HepG2 (cell line): ENCODE data around the gene ZNF318. TPM values are rescaled to one million over a fixed set of nuclear protein-coding genes. Genes with fewer than 3 reads are reported as not detected.

Experiments used
- ARNT ChIP-seq: fragments of 450-650 bp; IDR thresholded peaks from 2 replicates; pipeline ENCODE4 v1.6.1; 2017
- CC2D1A ChIP-seq: sonication (generic); formaldehyde crosslinking; IDR thresholded peaks from 2 replicates; pipeline ENCODE4 v1.8.1; 2023; ENCODE audit warnings: mild to moderate bottlenecking, missing genetic modification reagents
- CREB1 ChIP-seq, 2 experiments: fragments of 450-650 bp in 1 of 2; IDR thresholded peaks; 2 replicates each; pipeline ENCODE4 v1.6.1; 2016 to 2017; ENCODE audit warnings: control low read depth in 1 of 2, mild to moderate bottlenecking in 1 of 2, missing compliant biosample characterization in 1 of 2, missing genetic modification characterization in 1 of 2
- FOXP1 ChIP-seq, 2 experiments: fragments of 450-650 bp in 1 of 2; IDR thresholded peaks; 2 replicates each; pipeline ENCODE4 v1.6.1; 2017 to 2018; ENCODE audit warnings: antibody characterized with exemption in 1 of 2
- KLF13 ChIP-seq: sonication (generic); formaldehyde crosslinking; IDR thresholded peaks from 2 replicates; pipeline ENCODE4 v1.4.0; 2020; ENCODE audit warnings: mild to moderate bottlenecking, missing genetic modification reagents
- KLF15 ChIP-seq: sonication (generic); formaldehyde crosslinking; IDR thresholded peaks from 2 replicates; pipeline ENCODE4 v1.8.1; 2023; ENCODE audit warnings: borderline replicate concordance, mild to moderate bottlenecking, inconsistent platforms, missing genetic modification reagents, mixed read lengths
- MNT ChIP-seq: fragments of 450-650 bp; IDR thresholded peaks from 2 replicates; pipeline ENCODE4 v1.6.1; 2016
- RAD51 ChIP-seq: fragments of 450-650 bp; IDR thresholded peaks from 2 replicates; pipeline ENCODE4 v1.6.1; 2016; ENCODE audit warnings: borderline replicate concordance
- SMC3 ChIP-seq: IDR thresholded peaks from 2 replicates; pipeline ENCODE4 v1.6.1; 2011; ENCODE audit warnings: low read length, improper control_type of control experiment
- SOX13 ChIP-seq, 3 experiments: fragments of 450-650 bp in 1 of 3; sonication (generic) in 1 of 3; formaldehyde crosslinking in 1 of 3; IDR thresholded peaks in 2 of 3; conservative IDR thresholded peaks in 1 of 3; 2 replicates each; pipeline versions ENCODE4 v1.5.0 to v1.6.1; 2016 to 2020; ENCODE audit warnings: antibody characterized with exemption in 1 of 3, mild to moderate bottlenecking in 1 of 3, missing compliant biosample characterization in 1 of 3, missing genetic modification reagents in 1 of 3, moderate library complexity in 1 of 3
- ZNF383 ChIP-seq: sonication (generic); formaldehyde crosslinking; IDR thresholded peaks from 2 replicates; pipeline ENCODE4 v1.4.0; 2020; ENCODE audit warnings: missing genetic modification reagents, mild to moderate bottlenecking, borderline replicate concordance
- ZNF563 ChIP-seq: sonication (generic); formaldehyde crosslinking; IDR thresholded peaks from 2 replicates; pipeline ENCODE4 v1.8.0; 2022; ENCODE audit warnings: mild to moderate bottlenecking, moderate library complexity, missing genetic modification reagents
- ZNF598 ChIP-seq: sonication (generic); formaldehyde crosslinking; IDR thresholded peaks from 2 replicates; pipeline ENCODE4 v1.5.1; 2020; ENCODE audit warnings: mild to moderate bottlenecking, missing genetic modification reagents, borderline replicate concordance
- ZNF615 ChIP-seq: sonication (generic); formaldehyde crosslinking; IDR thresholded peaks from 2 replicates; pipeline ENCODE4 v1.5.0; 2020; ENCODE audit warnings: mild to moderate bottlenecking, missing genetic modification reagents, borderline replicate concordance
- ZNF780A ChIP-seq: sonication (generic); formaldehyde crosslinking; IDR thresholded peaks from 2 replicates; pipeline ENCODE4 v1.8.0; 2022; ENCODE audit warnings: mild to moderate bottlenecking, missing genetic modification reagents, moderate library complexity
- polyA plus RNA-seq, 8 experiments: library from polyadenylated mRNA; depleted of rRNA in 3 of 8; stranded (reverse) in 7 of 8; unstranded in 1 of 8; fragments of >200 nt; fragmentation: Illumina TruSeq in 4 of 8; extraction: Trizol in 4 of 8; gene quantifications; 2 replicates each; pipeline versions ENCODE4 v1.2.1 to v1.2.3, GENCODE V29; 2011 to 2016; ENCODE audit warnings: low read depth in 4 of 8, missing spikeins in 1 of 8, mixed read lengths in 1 of 8; ENCODE audit not compliant: insufficient read depth in 1 of 8
- total RNA-seq, 5 experiments: library from RNA; depleted of rRNA; stranded (reverse); fragments of >200 nt; fragmentation: Illumina TruSeq; extraction: Trizol; gene quantifications; 2 replicates each; pipeline ENCODE4 v1.2.3, GENCODE V29; 2016; ENCODE audit warnings: low read depth in 1 of 5
- TF ChIP-seq, protein P1 (sequence below): sonication (generic); formaldehyde crosslinking; IDR thresholded peaks from 2 replicates; pipeline ENCODE4 v1.4.0; 2020; ENCODE audit warnings: mild to moderate bottlenecking, missing genetic modification reagents

Gene ZNF318
- total and polyA plus RNA-seq, 2 of the 13 experiments (the other 11 are each of a cell fraction or from before 2014, with no cell fraction given), result 13.0 to 14.5 TPM

DNA sequence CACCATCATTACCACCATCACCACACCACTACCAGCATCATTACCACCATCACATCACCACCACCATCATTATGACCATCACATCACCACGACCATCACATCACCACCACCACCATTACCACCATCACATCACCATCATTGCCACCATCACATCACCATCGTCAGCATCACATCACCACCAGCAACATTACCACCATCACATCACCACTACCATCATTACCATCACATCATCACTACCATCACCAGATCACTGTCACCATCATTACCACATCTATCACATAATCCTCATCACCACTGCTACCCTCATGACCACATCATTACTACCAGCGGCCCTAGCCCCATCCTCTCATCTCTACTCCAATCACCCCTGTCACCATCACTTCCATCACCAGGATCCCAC lies 74.9 kb downstream of the ZNF318 start (continued):
- TF ChIP-seq ZNF598 (CRISPR knock-in tag) (no peak), KLF13 (CRISPR knock-in tag) (no peak), ZNF780A (CRISPR knock-in tag) (0 out of 2 replicates have a peak, but pooled peaks have one; percentile 34), KLF15 (no peak), SOX13 (IDR thresholded peaks at IDR 0.05) (no peak), SOX13 (CRISPR knock-in tag; conservative IDR thresholded peaks at IDR 0.05 in 1 of 2, IDR thresholded peaks at IDR 0.05 in 1 of 2) (no peak), SMC3 (no peak), CREB1 (IDR thresholded peaks at IDR 0.05) (peak; percentile 83), CREB1 (CRISPR knock-in tag; IDR thresholded peaks at IDR 0.05) (no peak), RAD51 (peak; percentile 22; the same call in 1 of the 2 replicates), ZNF615 (CRISPR knock-in tag) (no peak), ZNF383 (CRISPR knock-in tag) (no peak), ARNT (peak; percentile 93; the same call in 1 of the 2 replicates), ZNF563 (CRISPR knock-in tag) (no peak), CC2D1A (CRISPR knock-in tag) (no peak), MNT (0 out of 2 replicates have a peak, but pooled peaks have one; percentile 15), FOXP1 (IDR thresholded peaks at IDR 0.05) (peak; percentile 43; the same call in 1 of the 2 replicates), FOXP1 (CRISPR knock-in tag; IDR thresholded peaks at IDR 0.05) (no peak)
- TF ChIP-seq, protein P1, sequence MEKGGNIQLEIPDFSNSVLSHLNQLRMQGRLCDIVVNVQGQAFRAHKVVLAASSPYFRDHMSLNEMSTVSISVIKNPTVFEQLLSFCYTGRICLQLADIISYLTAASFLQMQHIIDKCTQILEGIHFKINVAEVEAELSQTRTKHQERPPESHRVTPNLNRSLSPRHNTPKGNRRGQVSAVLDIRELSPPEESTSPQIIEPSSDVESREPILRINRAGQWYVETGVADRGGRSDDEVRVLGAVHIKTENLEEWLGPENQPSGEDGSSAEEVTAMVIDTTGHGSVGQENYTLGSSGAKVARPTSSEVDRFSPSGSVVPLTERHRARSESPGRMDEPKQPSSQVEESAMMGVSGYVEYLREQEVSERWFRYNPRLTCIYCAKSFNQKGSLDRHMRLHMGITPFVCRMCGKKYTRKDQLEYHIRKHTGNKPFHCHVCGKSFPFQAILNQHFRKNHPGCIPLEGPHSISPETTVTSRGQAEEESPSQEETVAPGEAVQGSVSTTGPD, result no peak
- TF ChIP-seq, all 625 proteins: peak for 14
